Raji (cell line): ENCODE measurements around the gene TRMT112.

ENCODE experiments used
- POLR2A ChIP-seq: IDR thresholded peaks from 2 replicates; pipeline ENCODE4 v1.6.1; 2011; ENCODE audit warnings: low read depth, low read length, control low read depth; ENCODE audit not compliant: insufficient read depth

TRMT112 gene

DNA sequence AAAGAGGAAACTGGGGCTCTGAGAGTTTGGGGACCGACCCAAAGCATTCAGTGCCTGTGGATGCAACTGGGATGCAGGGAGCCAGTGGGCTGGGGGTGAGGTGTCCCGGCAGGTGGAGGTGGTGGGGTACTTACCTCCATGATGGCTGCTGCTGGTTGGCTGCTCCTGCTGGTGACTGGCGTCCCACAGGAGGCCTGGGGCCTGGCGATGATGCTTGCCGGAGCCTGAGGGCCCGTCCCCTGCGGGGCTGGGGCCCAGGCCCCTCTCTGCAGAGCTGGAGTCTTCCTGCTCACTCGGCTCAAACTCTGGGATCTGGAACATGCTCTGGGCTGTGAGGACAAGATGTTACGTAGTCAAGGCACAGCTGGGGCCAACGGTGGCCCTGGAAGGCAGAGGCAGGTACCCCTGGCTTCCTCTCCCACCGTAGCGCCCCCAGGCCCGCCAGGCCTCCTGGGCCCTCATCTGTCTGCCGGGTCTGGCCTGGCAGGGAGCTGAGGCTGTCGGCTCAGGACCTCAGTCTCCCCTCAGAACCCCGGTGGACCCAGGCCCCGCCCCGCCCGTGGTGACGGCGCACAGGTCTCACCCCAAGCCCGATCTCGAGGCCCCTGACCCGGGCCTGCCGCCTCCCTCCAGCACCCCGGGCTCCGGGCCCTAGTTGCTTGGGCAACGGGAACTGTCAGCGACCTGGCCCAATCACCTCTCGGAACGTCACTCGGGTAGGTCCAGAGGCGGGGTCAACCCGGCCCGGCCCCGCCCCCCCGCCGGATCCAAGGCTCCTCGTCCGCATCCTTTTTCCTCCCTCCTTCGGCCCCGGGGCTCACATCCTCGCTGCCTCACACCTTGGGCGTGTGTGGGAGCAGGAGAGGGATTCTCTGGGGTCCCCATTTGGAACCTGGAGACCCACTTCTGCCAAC, 33.1 kb downstream of the TRMT112 start, which contains the start of gene BAD:
Gene BAD (minus strand): TSS at position 618 of the 914 bp plus-strand sequence. CDS start 297 bp downstream, at position 321.
- peak; percentile 48 for TF ChIP-seq POLR2A

DNA sequence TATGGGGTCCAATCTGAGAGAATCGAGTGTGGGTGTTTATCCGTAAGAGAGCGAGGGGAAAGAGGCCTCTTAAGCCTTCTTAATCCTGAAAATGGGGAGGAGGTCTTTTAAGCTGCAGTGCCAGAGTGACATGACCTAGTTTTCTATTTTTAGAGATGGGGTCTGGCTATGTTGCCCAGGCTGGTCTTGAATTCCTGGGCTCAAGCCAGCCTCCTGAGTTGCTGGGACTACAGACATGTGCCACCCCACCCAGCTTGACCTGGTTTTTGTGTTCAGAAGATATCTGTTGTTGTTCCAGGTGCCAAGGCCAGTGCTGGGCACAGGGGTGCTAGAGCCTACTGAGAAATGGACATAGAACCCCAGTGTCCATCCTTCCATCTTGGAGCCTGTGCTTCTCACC, 34.3 kb downstream of the TRMT112 start:
- TF ChIP-seq POLR2A: no peak

DNA sequence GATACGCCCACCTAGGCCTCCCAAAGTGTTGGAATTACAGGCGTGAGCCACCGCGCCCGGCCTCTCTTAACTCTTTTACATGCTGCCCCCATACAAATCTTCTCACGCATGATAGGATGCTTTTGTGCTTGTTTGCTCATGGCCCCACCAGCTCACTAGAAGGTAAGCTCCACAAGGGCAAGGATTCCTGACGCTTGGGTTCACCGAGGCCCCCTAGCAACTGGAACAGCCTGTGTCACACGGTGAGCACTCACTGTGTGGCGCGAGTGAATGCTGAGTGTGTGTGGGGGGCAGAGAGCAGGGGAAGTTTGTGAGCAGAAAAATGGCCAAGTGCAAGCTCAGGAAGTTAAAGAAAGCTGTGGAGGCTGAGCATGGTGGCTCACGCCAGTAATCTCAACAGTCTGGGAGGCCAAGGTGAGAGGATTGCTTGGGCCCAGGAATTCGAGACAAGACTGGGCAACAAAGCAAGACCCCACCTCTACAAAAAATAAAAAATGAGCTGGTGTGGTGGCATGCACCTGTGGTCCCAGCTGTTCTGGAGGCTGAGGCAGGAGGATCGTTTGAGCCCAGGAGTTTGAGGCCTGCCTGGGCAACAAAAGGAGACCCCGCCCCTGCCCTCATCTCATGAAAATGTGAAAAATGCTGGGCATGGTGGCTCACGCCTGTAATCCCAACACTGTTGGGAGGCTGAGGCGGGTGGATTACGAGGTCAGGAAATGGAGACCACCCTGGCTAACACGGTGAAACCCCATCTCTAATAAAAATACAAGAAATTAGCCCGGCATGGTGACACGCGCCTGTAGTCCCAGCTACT, 35.2 kb downstream of the TRMT112 start:
- TF ChIP-seq POLR2A: no peak

DNA sequence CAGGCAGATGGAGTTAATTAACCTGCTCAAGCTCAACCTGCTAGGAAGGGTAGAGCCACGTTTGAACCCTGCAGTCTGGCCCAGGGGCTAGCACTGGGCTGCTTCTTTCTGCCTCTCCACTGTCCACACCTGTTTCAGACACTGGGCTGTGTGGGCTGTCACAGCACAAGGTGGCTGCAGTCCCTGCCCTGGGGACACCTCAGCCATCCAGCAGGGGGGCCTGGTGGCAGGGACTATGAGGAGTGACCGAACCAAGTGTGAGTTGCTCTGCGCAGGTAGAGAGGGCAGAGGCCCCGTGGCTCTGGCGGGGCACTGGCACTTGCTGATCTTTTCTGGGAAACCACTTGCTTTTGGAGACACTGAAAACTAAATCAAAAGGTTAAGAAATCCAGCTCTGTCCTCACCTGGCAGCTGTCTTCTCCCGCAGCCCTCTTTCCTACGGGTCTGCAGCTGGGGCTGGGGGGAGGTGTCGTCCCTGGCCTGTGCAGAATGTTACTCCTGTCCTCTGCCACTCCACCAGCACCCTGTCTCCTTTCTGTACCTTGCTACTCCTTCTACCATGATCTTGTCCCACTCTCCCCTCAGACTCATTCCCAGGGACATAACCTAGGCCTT, 38.7 kb downstream of the TRMT112 start:
- TF ChIP-seq POLR2A: no peak

DNA sequence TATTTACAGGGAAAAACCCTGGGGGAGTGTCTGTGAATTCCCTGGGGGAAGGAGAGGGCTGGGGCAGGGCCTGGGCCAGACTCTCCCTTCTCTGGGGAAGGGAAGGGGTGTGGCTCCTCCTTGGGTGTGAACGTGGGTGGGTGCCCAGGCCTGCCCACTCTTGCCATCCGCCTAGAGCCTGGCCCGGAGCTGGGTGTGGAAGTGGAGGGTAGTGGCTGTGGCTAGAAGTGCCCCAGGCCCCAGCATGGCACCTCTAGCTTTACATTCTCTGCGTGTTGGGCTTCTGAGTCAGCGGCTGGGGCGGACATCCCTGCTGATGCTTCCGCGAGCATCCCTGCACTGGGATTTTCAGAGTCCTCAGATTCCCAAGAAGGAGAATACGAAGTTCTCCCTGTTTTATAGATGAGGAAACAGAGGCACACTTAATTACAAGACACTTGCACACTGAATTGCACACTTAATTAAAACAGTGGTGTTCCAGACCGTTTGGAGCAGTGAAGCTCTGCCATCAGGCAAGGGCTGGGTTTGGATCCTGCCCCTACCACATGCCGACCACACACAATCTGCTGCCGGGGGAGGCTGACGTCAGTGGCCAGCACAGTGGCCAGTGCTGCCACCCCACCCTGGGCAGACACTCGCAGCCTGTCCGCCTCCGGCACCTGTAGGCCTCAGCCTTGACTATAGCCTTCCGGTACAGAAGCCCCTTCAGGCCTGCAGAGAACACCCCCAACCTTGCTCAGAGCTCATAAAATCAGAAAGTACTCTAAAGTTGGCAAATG, 40.5 kb downstream of the TRMT112 start:
- no peak for TF ChIP-seq POLR2A

DNA sequence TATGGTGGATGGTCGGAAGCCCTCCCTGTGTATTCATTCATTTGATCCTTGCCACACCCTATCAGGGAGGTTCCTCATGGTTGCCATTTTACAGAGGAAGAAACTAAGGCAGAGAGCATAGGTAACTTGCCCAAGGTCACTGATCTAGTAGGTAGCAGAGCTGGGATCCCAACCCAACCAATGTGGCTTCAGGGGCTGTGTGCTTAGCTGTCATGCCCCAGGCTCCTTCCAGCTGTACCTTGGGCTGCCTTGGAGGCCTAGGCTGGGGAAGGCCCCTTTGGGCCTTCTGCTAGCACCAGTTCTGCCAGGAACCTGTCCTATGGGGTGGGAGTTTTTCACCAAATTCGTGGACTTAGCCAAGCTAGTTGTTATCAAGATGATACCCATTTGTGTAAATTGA, 41.5 kb downstream of the TRMT112 start:
- no peak for TF ChIP-seq POLR2A

DNA sequence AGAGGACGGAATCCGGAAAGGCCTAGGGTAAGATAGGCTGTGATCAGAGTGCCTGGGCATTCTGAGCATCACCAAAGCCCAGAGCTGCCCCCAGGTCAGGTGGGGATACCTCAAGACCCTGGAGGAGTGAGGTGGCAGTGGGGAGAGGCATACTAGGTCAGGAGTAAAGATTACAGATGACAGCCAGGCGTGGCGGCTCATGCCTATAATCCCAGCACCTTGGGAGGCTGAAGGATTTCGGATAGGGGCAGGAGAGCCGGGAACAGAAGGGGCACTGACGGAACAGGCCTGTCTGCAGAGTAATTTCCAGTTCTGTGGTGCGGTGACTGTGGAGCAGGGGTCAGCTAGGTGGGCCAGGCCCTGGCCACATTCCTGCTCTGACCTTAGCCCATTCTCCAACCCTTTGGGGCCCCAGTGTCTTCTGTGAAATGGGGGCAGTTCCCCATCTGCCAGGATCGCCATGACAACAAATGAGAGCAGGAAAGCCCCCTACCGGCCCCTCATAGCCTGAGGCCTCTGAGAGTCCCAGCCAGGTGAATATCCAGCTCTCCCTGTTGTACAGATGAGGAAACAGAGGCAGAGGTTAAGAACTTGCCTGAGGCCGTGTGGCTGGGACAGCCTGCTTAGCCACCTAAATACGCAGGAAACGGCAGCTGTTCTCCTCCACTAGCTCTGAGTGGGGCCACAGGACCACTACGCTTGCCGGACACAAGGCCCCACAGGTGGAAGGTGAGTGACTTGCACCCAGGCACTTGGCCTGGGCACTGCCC, 42.1 kb downstream of the TRMT112 start:
- no peak for TF ChIP-seq POLR2A

DNA sequence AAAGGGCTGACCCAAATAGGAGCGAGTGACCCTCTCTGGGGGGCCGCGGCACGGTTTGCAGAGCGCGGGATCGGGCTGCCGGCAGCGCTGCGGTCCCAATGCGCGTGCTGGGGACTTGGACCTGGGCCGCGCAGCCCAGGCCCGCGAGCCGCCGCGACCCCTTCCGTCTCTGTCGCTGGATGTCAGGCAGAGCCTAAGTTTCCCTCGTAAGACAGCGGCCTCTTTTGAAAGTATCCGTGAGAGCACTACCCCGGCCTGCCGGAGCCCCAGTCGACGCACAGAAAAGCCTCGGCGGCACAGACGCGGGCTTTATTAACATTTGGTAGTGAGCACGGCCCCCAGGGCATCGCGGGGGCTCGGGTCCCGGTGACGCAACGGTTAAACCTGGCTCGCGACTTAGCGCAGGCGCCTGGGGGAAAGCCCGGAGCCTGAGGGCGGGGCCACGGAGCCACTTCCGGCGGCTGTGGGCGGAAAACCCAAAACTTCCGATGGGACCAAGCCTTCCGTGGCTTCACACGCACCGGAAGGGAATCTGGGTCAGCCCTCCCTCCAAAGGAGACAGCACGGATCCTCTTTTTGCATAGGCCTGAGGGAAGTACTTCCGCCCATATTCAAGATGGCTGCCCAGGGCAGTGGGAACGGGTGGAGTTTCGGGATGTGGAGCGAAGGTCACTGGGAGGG, 47.7 kb downstream of the TRMT112 start:
- TF ChIP-seq POLR2A: peak; percentile 59

DNA sequence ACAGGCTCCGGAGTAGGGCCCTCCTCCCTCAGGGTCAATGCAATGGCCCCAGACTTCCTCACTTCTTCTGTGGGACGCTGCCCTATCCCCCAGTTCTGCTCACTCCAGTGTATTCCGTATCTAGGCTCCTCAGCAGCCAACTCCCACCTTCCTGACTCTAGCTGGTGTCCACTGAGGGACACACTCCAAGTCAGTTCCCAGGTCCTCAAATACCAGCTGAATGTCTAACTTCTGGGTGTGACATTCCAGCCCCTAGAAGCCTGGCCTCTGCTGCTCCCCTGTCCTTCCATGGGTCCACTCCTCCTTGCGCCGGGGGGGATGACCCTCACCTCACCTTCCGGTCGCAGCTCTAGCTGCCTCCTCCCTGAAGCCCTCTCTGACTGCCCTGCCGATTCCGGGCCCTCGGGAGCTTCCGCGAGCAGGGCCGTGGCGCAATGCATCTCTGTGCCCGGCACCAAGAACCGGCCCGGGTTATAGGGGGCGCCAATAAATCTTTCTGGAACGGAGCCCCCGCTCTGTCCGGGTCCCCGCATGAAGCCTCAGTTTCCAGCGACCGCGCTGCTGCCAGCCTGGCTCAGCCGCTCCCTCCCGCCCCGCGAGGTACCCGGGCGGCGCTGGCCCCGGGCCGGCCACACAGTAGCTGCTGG, 48.3 kb downstream of the TRMT112 start:
- TF ChIP-seq POLR2A: no peak

DNA sequence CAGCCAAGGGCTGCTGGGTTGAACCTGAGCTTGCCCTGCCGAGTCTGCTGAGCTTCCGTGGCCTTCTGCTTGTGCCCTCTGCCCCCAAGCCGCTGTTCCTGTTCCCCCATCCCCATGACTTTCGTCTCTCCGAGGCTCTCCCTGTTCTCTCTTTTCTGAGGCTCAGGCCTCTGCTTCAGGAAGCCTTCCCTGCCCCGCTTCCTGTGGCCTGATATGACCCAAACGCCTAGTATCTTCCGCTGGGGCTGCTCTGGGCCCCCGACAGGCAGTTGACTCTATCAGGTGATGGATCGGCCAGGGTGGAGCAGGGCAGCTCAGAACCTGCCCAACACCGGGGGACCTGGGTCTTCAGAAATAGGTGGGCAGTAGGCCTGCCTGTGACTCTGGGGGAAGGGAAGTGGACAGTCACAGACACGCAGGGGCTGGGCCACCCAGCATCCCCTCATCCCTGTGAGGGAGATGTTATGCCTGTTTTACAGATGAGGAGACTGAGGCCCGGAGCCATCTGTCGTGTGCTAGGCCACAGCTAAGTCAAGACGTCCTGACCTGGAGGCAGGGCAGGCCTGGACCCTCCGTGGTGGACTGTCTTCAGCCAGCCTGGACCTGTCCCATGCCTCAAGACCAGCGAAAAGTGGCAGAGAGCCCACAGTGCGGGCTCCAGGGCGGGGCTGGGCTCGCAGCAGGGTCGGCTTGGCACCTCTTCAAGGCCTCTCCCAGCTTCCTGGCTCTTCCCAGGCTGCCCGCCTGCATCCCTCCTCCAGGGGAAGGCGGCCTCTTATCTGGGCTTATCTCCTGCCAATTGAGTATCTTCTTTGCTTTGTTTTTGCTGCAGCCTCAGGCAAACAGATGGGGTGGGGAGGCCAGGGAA, 49.1 kb downstream of the TRMT112 start:
- TF ChIP-seq POLR2A: no peak

DNA sequence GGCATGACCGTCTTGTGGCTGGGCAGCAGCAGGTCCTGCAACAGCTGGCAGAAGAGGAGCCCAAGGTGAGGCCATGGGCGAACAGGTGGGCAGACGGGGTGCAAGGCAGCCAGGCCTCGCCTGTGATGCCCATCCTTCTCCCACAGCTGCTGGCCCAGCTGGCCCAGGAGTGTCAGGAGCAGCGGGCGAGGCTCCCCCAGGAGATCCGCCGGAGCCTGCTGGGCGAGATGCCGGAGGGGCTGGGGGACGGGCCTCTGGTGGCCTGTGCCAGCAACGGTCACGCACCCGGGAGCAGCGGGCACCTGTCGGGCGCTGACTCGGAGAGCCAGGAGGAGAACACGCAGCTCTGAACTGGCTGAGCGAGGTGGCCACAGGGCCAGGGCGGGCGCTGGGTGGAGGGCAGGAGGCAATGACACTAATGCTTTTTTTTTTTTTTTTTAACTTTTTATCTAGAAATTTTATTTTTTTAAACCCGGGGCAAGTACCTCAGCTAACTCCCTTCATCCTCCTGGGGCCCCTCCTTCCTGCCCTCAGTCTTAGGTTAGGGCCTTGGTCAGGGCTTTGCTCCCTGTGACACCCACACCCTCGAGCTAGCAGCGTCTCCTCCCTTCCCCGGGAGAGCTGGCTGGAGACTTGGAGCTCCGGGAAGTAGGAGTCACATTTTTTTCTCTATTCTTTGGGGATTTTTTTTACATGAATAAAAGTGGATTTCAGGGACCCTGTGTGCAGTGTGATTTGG, 50.0 kb downstream of the TRMT112 start:
- TF ChIP-seq POLR2A: no peak
